Endothelial cell of umbilical vein (primary cell): ENCODE data around the gene TPRG1L. TPM values are rescaled to one million over a fixed set of nuclear protein-coding genes. Genes with fewer than 3 reads are reported as not detected.

ENCODE experiments used
- BruUV-seq: library from RNA; stranded (reverse); fragments of 400-500 nt; replicated peaks from 2 replicates; lab custom pipeline; 2021; lab: Mats Ljungman, UMichigan
- CTCF ChIA-PET: fragments of 300-600, 350-600 bp; sonication (Branson Sonifier 250); formaldehyde crosslinking; loops from one replicate; lab custom pipeline; 2021; ENCODE audit warnings: antibody characterized with exemption, inconsistent platforms; lab: Charles Lee
- POLR2A ChIA-PET: fragments of 300-600, 350-600 bp; sonication (Branson Sonifier 250); formaldehyde crosslinking; loops from one replicate; lab custom pipeline; 2021; ENCODE audit warnings: antibody characterized with exemption, inconsistent platforms; lab: Charles Lee
- DNase-seq: peaks from one replicate; pipeline ENCODE4 v3.0.0-alpha.2; 2011; ENCODE audit warnings: low read depth, low spot score
- FAIRE-seq: peaks from 2 replicates; lab custom pipeline; 2011; peaks lifted over from hg19 to GRCh38; lab: Jason Lieb, UNC
- H2AFZ ChIP-seq: 2 replicates; pipeline ENCODE4 v1.6.0; 2012; ENCODE audit warnings: low read depth, low read length, control low read depth, inconsistent platforms
- H3K27ac ChIP-seq: 2 replicates; pipeline ENCODE4 v1.5.1; 2011; ENCODE audit warnings: low read depth, mild to moderate bottlenecking, control low read depth, low read length, moderate library complexity; ENCODE audit not compliant: insufficient read depth
- H3K27me3 ChIP-seq, 2 experiments: 2 replicates each; pipeline versions ENCODE4 v1.6.0 to v1.6.1; 2011; ENCODE audit warnings: low read length in 2 of 2, mixed read lengths in 1 of 2; ENCODE audit not compliant: control insufficient read depth in 2 of 2, insufficient read depth in 2 of 2
- H3K36me3 ChIP-seq, 2 experiments: 2 replicates in 1 of 2; 3 replicates in 1 of 2; pipeline ENCODE4 v1.5.1; 2011; ENCODE audit warnings: low read length in 2 of 2, mild to moderate bottlenecking in 1 of 2, moderate library complexity in 1 of 2; ENCODE audit not compliant: control insufficient read depth in 2 of 2, insufficient read depth in 2 of 2; ENCODE audit errors: extremely low read depth in 1 of 2
- H3K4me1 ChIP-seq: 3 replicates; pipeline ENCODE4 v1.5.1; 2011; ENCODE audit warnings: mild to moderate bottlenecking, low read length; ENCODE audit not compliant: control insufficient read depth, insufficient read depth; ENCODE audit errors: extremely low read depth
- H3K4me2 ChIP-seq: 2 replicates; pipeline ENCODE4 v1.6.1; 2011; ENCODE audit warnings: low read length, control low read depth, mixed read lengths; ENCODE audit not compliant: insufficient read depth
- H3K4me3 ChIP-seq, 3 experiments: fragments of 200-600 bp in 1 of 3; sonication (generic), shearing (Covaris generic) in 1 of 3; replicated peaks in 1 of 3; 2 replicates each; pipeline ENCODE4 v1.5.1; 2011 to 2016; ENCODE audit warnings: control low read depth in 3 of 3, low read length in 3 of 3, mild to moderate bottlenecking in 2 of 3, inconsistent platforms in 1 of 3, low read depth in 1 of 3, moderate library complexity in 1 of 3; ENCODE audit not compliant: insufficient read depth in 1 of 3
- H3K79me2 ChIP-seq: 2 replicates; pipeline ENCODE4 v1.6.0; 2012; ENCODE audit warnings: low read length, inconsistent platforms; ENCODE audit not compliant: control insufficient read depth, insufficient read depth
- H3K9ac ChIP-seq: replicated peaks from 2 replicates; pipeline ENCODE3; 2011; ENCODE audit warnings: low read length, control low read depth; ENCODE audit not compliant: insufficient read depth; ENCODE audit errors: extremely low read depth
- H3K9me1 ChIP-seq: replicated peaks from 3 replicates; pipeline ENCODE4 v1.6.0; 2011; ENCODE audit warnings: mild to moderate bottlenecking, low read length; ENCODE audit not compliant: control insufficient read depth, insufficient read depth; ENCODE audit errors: extremely low read depth
- H3K9me3 ChIP-seq: replicated peaks from 2 replicates; pipeline ENCODE4 v1.5.1; 2012; ENCODE audit warnings: low read length, inconsistent platforms; ENCODE audit not compliant: control insufficient read depth, insufficient read depth
- H4K20me1 ChIP-seq: replicated peaks from 2 replicates; pipeline ENCODE3; 2011; ENCODE audit warnings: mild to moderate bottlenecking, low read length; ENCODE audit not compliant: control insufficient read depth, insufficient read depth; ENCODE audit errors: extremely low read depth
- CTCF ChIP-seq, 2 donors: IDR thresholded peaks; 1 replicate in 1 of 2; 2 replicates in 1 of 2; pipeline ENCODE4 v1.5.1; 2011; ENCODE audit warnings: low read length in 2 of 2, mild to moderate bottlenecking in 2 of 2, moderate library complexity in 2 of 2, control low read depth in 1 of 2, inconsistent platforms in 1 of 2, low read depth in 1 of 2; ENCODE audit not compliant: insufficient read depth in 1 of 2; ENCODE audit errors: extremely low read depth in 1 of 2
- EZH2 ChIP-seq: IDR thresholded peaks from 2 replicates; pipeline ENCODE4 v1.6.1; 2012; ENCODE audit warnings: borderline replicate concordance, low read depth, mild to moderate bottlenecking, moderate library complexity, low read length, inconsistent platforms; ENCODE audit not compliant: severe bottlenecking
- FOS ChIP-seq: IDR thresholded peaks from 2 replicates; pipeline ENCODE4 v1.6.1; 2011; ENCODE audit warnings: mild to moderate bottlenecking, low read length, moderate library complexity, borderline replicate concordance; ENCODE audit not compliant: insufficient read depth
- GATA2 ChIP-seq: IDR thresholded peaks from 2 replicates; pipeline ENCODE4 v1.7.0; 2011; ENCODE audit warnings: low read depth, mild to moderate bottlenecking, moderate library complexity, mixed read lengths, low read length; ENCODE audit not compliant: insufficient read length, insufficient read depth
- JUN ChIP-seq: IDR thresholded peaks from 2 replicates; pipeline ENCODE4 v1.6.1; 2011; ENCODE audit warnings: borderline replicate concordance, low read depth; ENCODE audit not compliant: insufficient read length, insufficient read depth
- MAX ChIP-seq: IDR thresholded peaks from 2 replicates; pipeline ENCODE4 v1.6.1; 2011; ENCODE audit not compliant: insufficient read depth, insufficient read length
- MYC ChIP-seq: IDR thresholded peaks from one replicate; pipeline ENCODE4 v1.6.1; 2011; ENCODE audit warnings: mild to moderate bottlenecking, low read depth, low read length
- POLR2A ChIP-seq: IDR thresholded peaks from 2 replicates; pipeline ENCODE4 v1.6.1; 2012; ENCODE audit warnings: low read depth, mild to moderate bottlenecking, control low read depth, low read length
- POLR2AphosphoS5 ChIP-seq: IDR thresholded peaks from 2 replicates; pipeline ENCODE4 v1.6.1; 2012; ENCODE audit warnings: low read depth, mild to moderate bottlenecking, control low read depth, low read length, moderate library complexity; ENCODE audit not compliant: insufficient read depth
- dilution Hi-C: fragments of 300-500 bp; cut with MboI; formaldehyde crosslinking; loops from one replicate; pipeline ENCODE4 v1.15.0; 2019; ENCODE audit warnings: low sequenced_read_pairs; ENCODE audit not compliant: extremely low pct_ligation_motif_present
- intact Hi-C: fragments of 100-400 bp; cut with micrococcal nuclease; formaldehyde crosslinking; loops from one replicate; pipeline ENCODE4 v1.10.0; 2022
- polyA plus RNA-seq, 4 experiments: library from polyadenylated mRNA; depleted of rRNA in 3 of 4; stranded (reverse) in 3 of 4; unstranded in 1 of 4; fragments of >200 nt; gene quantifications; 2 replicates each; pipeline versions ENCODE4 v1.2.1 to v1.2.3, GENCODE V29; 2011 to 2012; ENCODE audit warnings: missing spikeins in 1 of 4
- total RNA-seq: library from RNA; stranded (reverse); gene quantifications from 2 replicates; pipeline ENCODE4 v1.2.3, GENCODE V29; 2021

The TPRG1L gene
- total and polyA plus RNA-seq, 2 donors (not counting 3 experiments of a cell fraction or from before 2014, with no cell fraction given), result 52.3 to 53.8 TPM

- Histone ChIP-seq H3K9me3 (no peaks in the 10 kb centered on the region), H3K9ac (no peak overlapping the region), H3K79me2 (no peaks in the 10 kb centered on the region), H3K27me3 (no peaks in the 10 kb centered on the region), H3K36me3 (peaks cover 0 to 18% of the 10 kb centered on the region in 2 experiments), H3K4me1 (peaks cover 13% of the 10 kb centered on the region), H2AFZ (peak overlapping the region; percentile 31), H4K20me1 (no peaks in the 10 kb centered on the region), H3K4me2 (peak overlapping the region; percentile 12), H3K27ac (peak overlapping the region; percentile 25), H3K9me1 (no peaks in the 10 kb centered on the region), H3K4me3 (peak overlapping the region; percentile 20 to 60 (median 54))
- BruUV-seq, result no TSS peak
- CTCF ChIA-PET, result interaction anchor here (0.6 to 7.0 kb wide), 3 partner anchors 66 to 134 kb away, joined by 3 to 150 read pairs (median 4); no protein-coding TSS in a partner anchor
- POLR2A ChIA-PET, result no interaction called here
- no peak for TF ChIP-seq MYC
- no peak for TF ChIP-seq FOS
- no peak for TF ChIP-seq GATA2
- no peak for TF ChIP-seq POLR2AphosphoS5
- no peak for TF ChIP-seq EZH2
- TF ChIP-seq CTCF (IDR thresholded peaks at IDR 0.05; ENCODE audit: extremely low read depth in 1 of 2, insufficient read depth in 1 of 2, low read depth in 1 of 2, low read length in 2 of 2), result no peak
- TF ChIP-seq JUN, result no peak
- TF ChIP-seq MAX, result no peak
- no peak for TF ChIP-seq POLR2A
- DNase-seq (peak; percentile 71), FAIRE-seq (peak; percentile 58)
- intact Hi-C loops, result loop anchor here (2.0 to 10.0 kb wide), 2 partner anchors 275 to 1221 kb away; partner anchors contain the start of gene C1orf174
- dilution Hi-C loops, result no loop called here
Observed at GRCh38 chr1:3625151-3625907, 514 bp downstream of the TPRG1L start.
